ENCODE measurements around the gene HACD1.

HACD1 gene

GRCh38 chr10:17561111-17561510, 56.1 kb downstream of the HACD1 start:
- H3K4me3 ChIP-seq (ENCODE audit: low read length, poor library complexity, severe bottlenecking) = no peak overlapping the region
- H3K4me1 ChIP-seq (ENCODE audit: insufficient read depth, low read length, poor library complexity, severe bottlenecking) = no peaks in the 10 kb centered on the region
- H3K4me2 ChIP-seq (ENCODE audit: low read depth, low read length, poor library complexity, severe bottlenecking) = no peak overlapping the region
- no peak for TF ChIP-seq CTCF (conservative IDR thresholded peaks at IDR 0.05; ENCODE audit: low read length)
- TF ChIP-seq EZH2phosphoT487 (IDR thresholded peaks at IDR 0.05; ENCODE audit: borderline replicate concordance) = no peak
- H2AFZ ChIP-seq (ENCODE audit: low read length) = no peak overlapping the region
- H3K9me3 ChIP-seq (ENCODE audit: insufficient read depth, low read depth, low read length) = no peaks in the 10 kb centered on the region
- no peaks in the 10 kb centered on the region for H3K79me2 ChIP-seq (ENCODE audit: insufficient read depth, low read length)
- H3K36me3 ChIP-seq (ENCODE audit: insufficient read depth, low read length) = no peaks in the 10 kb centered on the region
- H3F3A ChIP-seq (ENCODE audit: low read depth) = no peaks in the 10 kb centered on the region
- no peaks in the 10 kb centered on the region for H4K20me1 ChIP-seq (ENCODE audit: insufficient read depth, low read length, poor library complexity, severe bottlenecking)
- no peaks in the 10 kb centered on the region for H3K9me2 ChIP-seq (replicated peaks; ENCODE audit: low read depth, low read length)
- no peak overlapping the region for H3K9ac ChIP-seq (ENCODE audit: low read depth, low read length, poor library complexity, severe bottlenecking)
- H3K27me3 ChIP-seq (ENCODE audit: insufficient read depth, low read length, poor library complexity, severe bottlenecking) = no peaks in the 10 kb centered on the region

- Histone ChIP-seq H3K9me3 (ENCODE audit: insufficient read depth, low read depth, low read length) (no peaks in the 10 kb centered on the region), H3K36me3 (ENCODE audit: insufficient read depth, low read length) (no peaks in the 10 kb centered on the region), H3F3A (ENCODE audit: low read depth) (no peaks in the 10 kb centered on the region), H3K9ac (ENCODE audit: low read depth, low read length, poor library complexity, severe bottlenecking) (no peak overlapping the region), H3K27me3 (ENCODE audit: insufficient read depth, low read length, poor library complexity, severe bottlenecking) (no peaks in the 10 kb centered on the region), H4K20me1 (ENCODE audit: insufficient read depth, low read length, poor library complexity, severe bottlenecking) (no peaks in the 10 kb centered on the region), H3K4me1 (ENCODE audit: insufficient read depth, low read length, poor library complexity, severe bottlenecking) (no peaks in the 10 kb centered on the region), H3K79me2 (ENCODE audit: insufficient read depth, low read length) (no peaks in the 10 kb centered on the region), H3K4me2 (ENCODE audit: low read depth, low read length, poor library complexity, severe bottlenecking) (no peak overlapping the region), H2AFZ (ENCODE audit: low read length) (no peak overlapping the region), H3K4me3 (ENCODE audit: low read length, poor library complexity, severe bottlenecking) (no peak overlapping the region), H3K9me2 (replicated peaks; ENCODE audit: low read depth, low read length) (no peaks in the 10 kb centered on the region)
- TF ChIP-seq CTCF (conservative IDR thresholded peaks at IDR 0.05; ENCODE audit: low read length) (no peak), EZH2phosphoT487 (IDR thresholded peaks at IDR 0.05; ENCODE audit: borderline replicate concordance) (no peak)
Measured at GRCh38 chr10:17557459-17557858, 59.7 kb downstream of the HACD1 start.

GRCh38 chr10:17548770-17549169, 68.4 kb downstream of the HACD1 start:
- no peaks in the 10 kb centered on the region for H4K20me1 ChIP-seq (ENCODE audit: insufficient read depth, low read length, poor library complexity, severe bottlenecking)
- no peak overlapping the region for H3K4me2 ChIP-seq (ENCODE audit: low read depth, low read length, poor library complexity, severe bottlenecking)
- no peaks in the 10 kb centered on the region for H3K9me3 ChIP-seq (ENCODE audit: insufficient read depth, low read depth, low read length)
- H3K36me3 ChIP-seq (ENCODE audit: insufficient read depth, low read length) = no peaks in the 10 kb centered on the region
- no peaks in the 10 kb centered on the region; the same call in 1 of the 2 replicates for H3K79me2 ChIP-seq (ENCODE audit: insufficient read depth, low read length)
- H2AFZ ChIP-seq (ENCODE audit: low read length) = no peak overlapping the region
- TF ChIP-seq EZH2phosphoT487 (IDR thresholded peaks at IDR 0.05; ENCODE audit: borderline replicate concordance) (no peak), CTCF (conservative IDR thresholded peaks at IDR 0.05; ENCODE audit: low read length) (no peak)
- no peaks in the 10 kb centered on the region for H3K9me2 ChIP-seq (replicated peaks; ENCODE audit: low read depth, low read length)
- no peaks in the 10 kb centered on the region for H3F3A ChIP-seq (ENCODE audit: low read depth)
- H3K9ac ChIP-seq (ENCODE audit: low read depth, low read length, poor library complexity, severe bottlenecking) = no peak overlapping the region
- H3K4me1 ChIP-seq (ENCODE audit: insufficient read depth, low read length, poor library complexity, severe bottlenecking) = no peaks in the 10 kb centered on the region
- H3K4me3 ChIP-seq (ENCODE audit: low read length, poor library complexity, severe bottlenecking) = no peak overlapping the region
- H3K27me3 ChIP-seq (ENCODE audit: insufficient read depth, low read length, poor library complexity, severe bottlenecking) = no peaks in the 10 kb centered on the region

All from Loucy (cell line).